Endothelial cell of umbilical vein (primary cell): ENCODE measurements around the gene HMCN1. TPM values are rescaled to one million over a fixed set of nuclear protein-coding genes. Genes with fewer than 3 reads are reported as not detected.

Source experiments
- BruUV-seq: library from RNA; stranded (reverse); fragments of 400-500 nt; replicated peaks from 2 replicates; lab custom pipeline; 2021; lab: Mats Ljungman, UMichigan
- CTCF ChIA-PET: fragments of 300-600, 350-600 bp; sonication (Branson Sonifier 250); formaldehyde crosslinking; loops from one replicate; lab custom pipeline; 2021; ENCODE audit warnings: antibody characterized with exemption, inconsistent platforms; lab: Charles Lee
- POLR2A ChIA-PET: fragments of 300-600, 350-600 bp; sonication (Branson Sonifier 250); formaldehyde crosslinking; loops from one replicate; lab custom pipeline; 2021; ENCODE audit warnings: antibody characterized with exemption, inconsistent platforms; lab: Charles Lee
- DNase-seq: peaks from one replicate; pipeline ENCODE4 v3.0.0-alpha.2; 2011; ENCODE audit warnings: low read depth, low spot score
- FAIRE-seq: peaks from 2 replicates; lab custom pipeline; 2011; peaks lifted over from hg19 to GRCh38; lab: Jason Lieb, UNC
- H2AFZ ChIP-seq: 2 replicates; pipeline ENCODE4 v1.6.0; 2012; ENCODE audit warnings: low read depth, low read length, control low read depth, inconsistent platforms
- H3K27ac ChIP-seq: 2 replicates; pipeline ENCODE4 v1.5.1; 2011; ENCODE audit warnings: low read depth, mild to moderate bottlenecking, control low read depth, low read length, moderate library complexity; ENCODE audit not compliant: insufficient read depth
- H3K27me3 ChIP-seq, 2 experiments: 2 replicates each; pipeline versions ENCODE4 v1.6.0 to v1.6.1; 2011; ENCODE audit warnings: low read length in 2 of 2, mixed read lengths in 1 of 2; ENCODE audit not compliant: control insufficient read depth in 2 of 2, insufficient read depth in 2 of 2
- H3K36me3 ChIP-seq, 2 experiments: 2 replicates in 1 of 2; 3 replicates in 1 of 2; pipeline ENCODE4 v1.5.1; 2011; ENCODE audit warnings: low read length in 2 of 2, mild to moderate bottlenecking in 1 of 2, moderate library complexity in 1 of 2; ENCODE audit not compliant: control insufficient read depth in 2 of 2, insufficient read depth in 2 of 2; ENCODE audit errors: extremely low read depth in 1 of 2
- H3K4me1 ChIP-seq: 3 replicates; pipeline ENCODE4 v1.5.1; 2011; ENCODE audit warnings: mild to moderate bottlenecking, low read length; ENCODE audit not compliant: control insufficient read depth, insufficient read depth; ENCODE audit errors: extremely low read depth
- H3K4me2 ChIP-seq: 2 replicates; pipeline ENCODE4 v1.6.1; 2011; ENCODE audit warnings: low read length, control low read depth, mixed read lengths; ENCODE audit not compliant: insufficient read depth
- H3K4me3 ChIP-seq, 3 experiments: fragments of 200-600 bp in 1 of 3; sonication (generic), shearing (Covaris generic) in 1 of 3; replicated peaks in 1 of 3; 2 replicates each; pipeline ENCODE4 v1.5.1; 2011 to 2016; ENCODE audit warnings: control low read depth in 3 of 3, low read length in 3 of 3, mild to moderate bottlenecking in 2 of 3, inconsistent platforms in 1 of 3, low read depth in 1 of 3, moderate library complexity in 1 of 3; ENCODE audit not compliant: insufficient read depth in 1 of 3
- H3K79me2 ChIP-seq: 2 replicates; pipeline ENCODE4 v1.6.0; 2012; ENCODE audit warnings: low read length, inconsistent platforms; ENCODE audit not compliant: control insufficient read depth, insufficient read depth
- H3K9ac ChIP-seq: replicated peaks from 2 replicates; pipeline ENCODE3; 2011; ENCODE audit warnings: low read length, control low read depth; ENCODE audit not compliant: insufficient read depth; ENCODE audit errors: extremely low read depth
- H3K9me1 ChIP-seq: replicated peaks from 3 replicates; pipeline ENCODE4 v1.6.0; 2011; ENCODE audit warnings: mild to moderate bottlenecking, low read length; ENCODE audit not compliant: control insufficient read depth, insufficient read depth; ENCODE audit errors: extremely low read depth
- H3K9me3 ChIP-seq: replicated peaks from 2 replicates; pipeline ENCODE4 v1.5.1; 2012; ENCODE audit warnings: low read length, inconsistent platforms; ENCODE audit not compliant: control insufficient read depth, insufficient read depth
- H4K20me1 ChIP-seq: replicated peaks from 2 replicates; pipeline ENCODE3; 2011; ENCODE audit warnings: mild to moderate bottlenecking, low read length; ENCODE audit not compliant: control insufficient read depth, insufficient read depth; ENCODE audit errors: extremely low read depth
- CTCF ChIP-seq, 2 donors: IDR thresholded peaks; 1 replicate in 1 of 2; 2 replicates in 1 of 2; pipeline ENCODE4 v1.5.1; 2011; ENCODE audit warnings: low read length in 2 of 2, mild to moderate bottlenecking in 2 of 2, moderate library complexity in 2 of 2, control low read depth in 1 of 2, inconsistent platforms in 1 of 2, low read depth in 1 of 2; ENCODE audit not compliant: insufficient read depth in 1 of 2; ENCODE audit errors: extremely low read depth in 1 of 2
- EZH2 ChIP-seq: IDR thresholded peaks from 2 replicates; pipeline ENCODE4 v1.6.1; 2012; ENCODE audit warnings: borderline replicate concordance, low read depth, mild to moderate bottlenecking, moderate library complexity, low read length, inconsistent platforms; ENCODE audit not compliant: severe bottlenecking
- FOS ChIP-seq: IDR thresholded peaks from 2 replicates; pipeline ENCODE4 v1.6.1; 2011; ENCODE audit warnings: mild to moderate bottlenecking, low read length, moderate library complexity, borderline replicate concordance; ENCODE audit not compliant: insufficient read depth
- GATA2 ChIP-seq: IDR thresholded peaks from 2 replicates; pipeline ENCODE4 v1.7.0; 2011; ENCODE audit warnings: low read depth, mild to moderate bottlenecking, moderate library complexity, mixed read lengths, low read length; ENCODE audit not compliant: insufficient read length, insufficient read depth
- JUN ChIP-seq: IDR thresholded peaks from 2 replicates; pipeline ENCODE4 v1.6.1; 2011; ENCODE audit warnings: borderline replicate concordance, low read depth; ENCODE audit not compliant: insufficient read length, insufficient read depth
- MAX ChIP-seq: IDR thresholded peaks from 2 replicates; pipeline ENCODE4 v1.6.1; 2011; ENCODE audit not compliant: insufficient read depth, insufficient read length
- MYC ChIP-seq: IDR thresholded peaks from one replicate; pipeline ENCODE4 v1.6.1; 2011; ENCODE audit warnings: mild to moderate bottlenecking, low read depth, low read length
- POLR2A ChIP-seq: IDR thresholded peaks from 2 replicates; pipeline ENCODE4 v1.6.1; 2012; ENCODE audit warnings: low read depth, mild to moderate bottlenecking, control low read depth, low read length
- POLR2AphosphoS5 ChIP-seq: IDR thresholded peaks from 2 replicates; pipeline ENCODE4 v1.6.1; 2012; ENCODE audit warnings: low read depth, mild to moderate bottlenecking, control low read depth, low read length, moderate library complexity; ENCODE audit not compliant: insufficient read depth
- dilution Hi-C: fragments of 300-500 bp; cut with MboI; formaldehyde crosslinking; loops from one replicate; pipeline ENCODE4 v1.15.0; 2019; ENCODE audit warnings: low sequenced_read_pairs; ENCODE audit not compliant: extremely low pct_ligation_motif_present
- intact Hi-C: fragments of 100-400 bp; cut with micrococcal nuclease; formaldehyde crosslinking; loops from one replicate; pipeline ENCODE4 v1.10.0; 2022
- polyA plus RNA-seq, 4 experiments: library from polyadenylated mRNA; depleted of rRNA in 3 of 4; stranded (reverse) in 3 of 4; unstranded in 1 of 4; fragments of >200 nt; gene quantifications; 2 replicates each; pipeline versions ENCODE4 v1.2.1 to v1.2.3, GENCODE V29; 2011 to 2012; ENCODE audit warnings: missing spikeins in 1 of 4
- total RNA-seq: library from RNA; stranded (reverse); gene quantifications from 2 replicates; pipeline ENCODE4 v1.2.3, GENCODE V29; 2021

HMCN1 gene
- total and polyA plus RNA-seq, 2 donors (not counting 3 experiments of a cell fraction or from before 2014, with no cell fraction given), result 10.3 to 16.0 TPM

- Histone ChIP-seq H3K79me2 (no peaks in the 10 kb centered on the region), H3K27me3 (no peaks in the 10 kb centered on the region), H3K4me2 (no peak overlapping the region), H3K9me3 (no peaks in the 10 kb centered on the region), H3K36me3 (no peaks in the 10 kb centered on the region), H3K9me1 (no peaks in the 10 kb centered on the region), H3K27ac (no peak overlapping the region), H4K20me1 (no peaks in the 10 kb centered on the region), H2AFZ (no peak overlapping the region), H3K4me3 (no peak overlapping the region), H3K4me1 (no peaks in the 10 kb centered on the region), H3K9ac (no peak overlapping the region)
- dilution Hi-C loops, result no loop called here
- no peak for TF ChIP-seq GATA2
- TF ChIP-seq JUN, result no peak
- TF ChIP-seq MYC, result no peak
- TF ChIP-seq EZH2, result no peak
- TF ChIP-seq MAX, result no peak
- no peak for TF ChIP-seq FOS
- TF ChIP-seq CTCF (IDR thresholded peaks at IDR 0.05; ENCODE audit: extremely low read depth in 1 of 2, insufficient read depth in 1 of 2, low read depth in 1 of 2, low read length in 2 of 2), result no peak
- TF ChIP-seq POLR2AphosphoS5, result no peak
- no peak for TF ChIP-seq POLR2A
- ChIA-PET POLR2A (no interaction called here), CTCF (interaction anchor here (1.3 kb wide), 1 partner anchor 189 kb away, joined by 3 read pairs; no protein-coding TSS in a partner anchor)
- DNase-seq (peak; percentile 4), FAIRE-seq (no peak)
- intact Hi-C loops, result no loop called here
- BruUV-seq, result no TSS peak
Observed at GRCh38 chr1:185966471-185966870, 232.3 kb downstream of the HMCN1 start.
